HCT116 (cell line): ENCODE measurements around the gene PCLO.

ENCODE experiments used
- ATF3 ChIP-seq: IDR thresholded peaks from 2 replicates; pipeline ENCODE4 v1.6.1; 2012
- CTCF ChIP-seq, 3 experiments: fragments of 200-600 bp in 1 of 3; sonication (generic) in 1 of 3; IDR thresholded peaks in 2 of 3; conservative IDR thresholded peaks in 1 of 3; 2 replicates each; pipeline ENCODE4 v1.5.1; 2012 to 2017; ENCODE audit warnings: low read depth in 2 of 3, low read length in 2 of 3, antibody characterized with exemption in 1 of 3, borderline replicate concordance in 1 of 3, control low read depth in 1 of 3, mild to moderate bottlenecking in 1 of 3, mixed read lengths in 1 of 3, mixed run types in 1 of 3, moderate library complexity in 1 of 3; ENCODE audit not compliant: insufficient read depth in 1 of 3
- EZH2 ChIP-seq: fragments of 200-600 bp; sonication (generic); IDR thresholded peaks from 2 replicates; pipeline ENCODE4 v1.6.1; 2017; ENCODE audit warnings: antibody characterized with exemption, mixed run types
- POLR2A ChIP-seq: IDR thresholded peaks from 2 replicates; pipeline ENCODE4 v1.7.0; 2011; ENCODE audit warnings: borderline replicate concordance; ENCODE audit not compliant: insufficient read depth, insufficient read length; ENCODE audit errors: extremely low read depth
- ZNF274 ChIP-seq: fragments of 200-500 bp; sonication (Bioruptor generic); IDR thresholded peaks from 2 replicates; pipeline ENCODE4 v1.6.1; 2014; ENCODE audit warnings: mild to moderate bottlenecking, low read depth, low read length, inconsistent platforms

- TF ChIP-seq POLR2A (no peak), ZNF274 (no peak), EZH2 (no peak), ATF3 (no peak), CTCF (IDR thresholded peaks at IDR 0.05 in 2 of 3, conservative IDR thresholded peaks at IDR 0.05 in 1 of 3; ENCODE audit: borderline replicate concordance in 1 of 3, insufficient read depth in 1 of 3, low read depth in 2 of 3, low read length in 2 of 3) (no peak)
These were observed 372.6 kb downstream of the PCLO start for GRCh38 chr7:82789883-82790609.
